Memory B cell (primary cell): ENCODE data around the gene DSCAM.

Experiments used
- ATAC-seq: fragments of 150-1000 bp; cut with Tn5 transposase; 2 replicates; pipeline ENCODE4 v1.10.0; 2021; ENCODE audit warnings: low read depth, mild to moderate bottlenecking, moderate library complexity
- DNase-seq, 2 donors: peaks; one replicate each; pipeline ENCODE4 v3.0.0; 2022; ENCODE audit warnings: low spot score in 2 of 2
- H3K27ac Mint-ChIP-seq: one replicate; pipeline ENCODE4 v1.8.0; 2022; ENCODE audit warnings: mild to moderate bottlenecking, moderate library complexity, mixed read lengths
- H3K27me3 Mint-ChIP-seq: one replicate; pipeline ENCODE4 v1.8.0; 2022; ENCODE audit warnings: mixed read lengths
- H3K36me3 Mint-ChIP-seq: one replicate; pipeline ENCODE4 v1.8.0; 2022; ENCODE audit warnings: mild to moderate bottlenecking, mixed read lengths
- H3K4me1 Mint-ChIP-seq: one replicate; pipeline ENCODE4 v1.8.0; 2022; ENCODE audit warnings: mixed read lengths
- H3K4me3 Mint-ChIP-seq: one replicate; pipeline ENCODE4 v1.8.0; 2022; ENCODE audit warnings: mild to moderate bottlenecking, moderate library complexity, mixed read lengths
- H3K9me3 Mint-ChIP-seq: one replicate; pipeline ENCODE4 v1.8.0; 2022; ENCODE audit warnings: mixed read lengths

DSCAM gene

GRCh38 chr21:40730426-40730800 is 116.5 kb downstream of the DSCAM start:
- H3K36me3 Mint-ChIP-seq = no peaks in the 10 kb centered on the region
- H3K4me1 Mint-ChIP-seq = no peaks in the 10 kb centered on the region
- H3K27ac Mint-ChIP-seq = no peak overlapping the region
- no peaks in the 10 kb centered on the region for H3K9me3 Mint-ChIP-seq
- no peak overlapping the region for H3K4me3 Mint-ChIP-seq
- H3K27me3 Mint-ChIP-seq = peaks cover 1% of the 10 kb centered on the region
- DNase-seq = no peak
- ATAC-seq = no peak

- Mint-ChIP-seq H3K4me3 (no peak overlapping the region), H3K36me3 (no peaks in the 10 kb centered on the region), H3K4me1 (no peaks in the 10 kb centered on the region), H3K27me3 (peaks cover 1% of the 10 kb centered on the region), H3K27ac (no peak overlapping the region), H3K9me3 (peaks cover 2% of the 10 kb centered on the region)
- DNase-seq (no peak), ATAC-seq (no peak)
These were observed 117.1 kb downstream of the DSCAM start for GRCh38 chr21:40729761-40730425.

- Mint-ChIP-seq H3K27me3 (peaks cover 1% of the 10 kb centered on the region), H3K4me3 (no peak overlapping the region), H3K9me3 (peaks cover 14% of the 10 kb centered on the region), H3K27ac (no peak overlapping the region), H3K4me1 (no peaks in the 10 kb centered on the region), H3K36me3 (no peaks in the 10 kb centered on the region)
- DNase-seq = no peak
- ATAC-seq = no peak
These were observed 123.0 kb downstream of the DSCAM start for GRCh38 chr21:40723966-40724365.

- Mint-ChIP-seq H3K27me3 (peaks cover 1% of the 10 kb centered on the region), H3K9me3 (peaks cover 15% of the 10 kb centered on the region), H3K4me1 (no peaks in the 10 kb centered on the region), H3K4me3 (no peak overlapping the region), H3K36me3 (no peaks in the 10 kb centered on the region), H3K27ac (no peak overlapping the region)
- ATAC-seq (no peak), DNase-seq (no peak)
These were observed 123.6 kb downstream of the DSCAM start for GRCh38 chr21:40723317-40723716.

GRCh38 chr21:40719615-40720014 is 127.3 kb downstream of the DSCAM start:
- no peak for ATAC-seq
- H3K27me3 Mint-ChIP-seq = no peaks in the 10 kb centered on the region
- H3K4me3 Mint-ChIP-seq = no peak overlapping the region
- no peak for DNase-seq
- peaks cover 18% of the 10 kb centered on the region for H3K9me3 Mint-ChIP-seq
- H3K27ac Mint-ChIP-seq = no peak overlapping the region
- no peaks in the 10 kb centered on the region for H3K36me3 Mint-ChIP-seq
- H3K4me1 Mint-ChIP-seq = no peaks in the 10 kb centered on the region

- no peak overlapping the region for H3K4me3 Mint-ChIP-seq
These were observed 129.9 kb downstream of the DSCAM start for GRCh38 chr21:40717028-40717427.

GRCh38 chr21:40714536-40714935 is 132.4 kb downstream of the DSCAM start:
- no peak overlapping the region for H3K27ac Mint-ChIP-seq
- no peaks in the 10 kb centered on the region for H3K27me3 Mint-ChIP-seq
- H3K4me1 Mint-ChIP-seq = no peaks in the 10 kb centered on the region
- no peak overlapping the region for H3K4me3 Mint-ChIP-seq
- no peaks in the 10 kb centered on the region for H3K36me3 Mint-ChIP-seq
- ATAC-seq = no peak
- DNase-seq = no peak
- H3K9me3 Mint-ChIP-seq = peaks cover 6% of the 10 kb centered on the region

More at GRCh38 chr21:40717028-40717427, 129.9 kb downstream of the DSCAM start:
- Mint-ChIP-seq H3K27ac (no peak overlapping the region), H3K4me1 (no peaks in the 10 kb centered on the region), H3K9me3 (peaks cover 15% of the 10 kb centered on the region), H3K36me3 (no peaks in the 10 kb centered on the region), H3K27me3 (no peaks in the 10 kb centered on the region)
- ATAC-seq = no peak
- DNase-seq = no peak

GRCh38 chr21:40707656-40708244 is 139.2 kb downstream of the DSCAM start:
- Mint-ChIP-seq H3K27me3 (peaks cover 1% of the 10 kb centered on the region), H3K4me3 (no peak overlapping the region)
- no peak for ATAC-seq

GRCh38 chr21:40706806-40707655 is 139.9 kb downstream of the DSCAM start:
- DNase-seq (no peak), ATAC-seq (no peak)
- H3K27ac Mint-ChIP-seq = no peak overlapping the region
- peaks cover 3% of the 10 kb centered on the region for H3K9me3 Mint-ChIP-seq
- H3K36me3 Mint-ChIP-seq = no peaks in the 10 kb centered on the region
- peaks cover 1% of the 10 kb centered on the region for H3K27me3 Mint-ChIP-seq
- H3K4me3 Mint-ChIP-seq = no peak overlapping the region
- no peaks in the 10 kb centered on the region for H3K4me1 Mint-ChIP-seq

More at GRCh38 chr21:40707656-40708244, 139.2 kb downstream of the DSCAM start:
- peaks cover 3% of the 10 kb centered on the region for H3K9me3 Mint-ChIP-seq
- DNase-seq = no peak
- H3K4me1 Mint-ChIP-seq = no peaks in the 10 kb centered on the region
- no peak overlapping the region for H3K27ac Mint-ChIP-seq
- no peaks in the 10 kb centered on the region for H3K36me3 Mint-ChIP-seq

GRCh38 chr21:40706176-40706575 is 140.8 kb downstream of the DSCAM start:
- DNase-seq (no peak), ATAC-seq (no peak)
- Mint-ChIP-seq H3K36me3 (no peaks in the 10 kb centered on the region), H3K4me3 (no peak overlapping the region), H3K27me3 (peaks cover 1% of the 10 kb centered on the region), H3K9me3 (peaks cover 3% of the 10 kb centered on the region), H3K27ac (no peak overlapping the region), H3K4me1 (no peaks in the 10 kb centered on the region)

- ATAC-seq = no peak
These were observed 142.8 kb downstream of the DSCAM start for GRCh38 chr21:40704141-40704540.

GRCh38 chr21:40699366-40699765 is 147.6 kb downstream of the DSCAM start:
- Mint-ChIP-seq H3K27me3 (no peaks in the 10 kb centered on the region), H3K9me3 (peaks cover 4% of the 10 kb centered on the region), H3K36me3 (no peaks in the 10 kb centered on the region), H3K4me3 (no peak overlapping the region), H3K27ac (no peak overlapping the region), H3K4me1 (no peaks in the 10 kb centered on the region)
- DNase-seq (no peak), ATAC-seq (no peak)

More at GRCh38 chr21:40704141-40704540, 142.8 kb downstream of the DSCAM start:
- Mint-ChIP-seq H3K4me3 (no peak overlapping the region), H3K27me3 (peaks cover 1% of the 10 kb centered on the region), H3K36me3 (no peaks in the 10 kb centered on the region), H3K27ac (no peak overlapping the region), H3K4me1 (no peaks in the 10 kb centered on the region), H3K9me3 (peaks cover 4% of the 10 kb centered on the region)
- no peak for DNase-seq

- peaks cover 2% of the 10 kb centered on the region for H3K9me3 Mint-ChIP-seq
- H3K36me3 Mint-ChIP-seq = no peaks in the 10 kb centered on the region
- no peak overlapping the region for H3K4me3 Mint-ChIP-seq
- no peaks in the 10 kb centered on the region for H3K27me3 Mint-ChIP-seq
- ATAC-seq (no peak), DNase-seq (no peak)
- no peak overlapping the region for H3K27ac Mint-ChIP-seq
- no peaks in the 10 kb centered on the region for H3K4me1 Mint-ChIP-seq
These were observed 150.7 kb downstream of the DSCAM start for GRCh38 chr21:40696246-40696645.

- no peak for ATAC-seq
- Mint-ChIP-seq H3K36me3 (no peaks in the 10 kb centered on the region), H3K27me3 (peaks cover 2% of the 10 kb centered on the region), H3K4me1 (no peaks in the 10 kb centered on the region), H3K27ac (no peak overlapping the region), H3K4me3 (no peak overlapping the region), H3K9me3 (peaks cover 2% of the 10 kb centered on the region)
- DNase-seq = no peak
These were observed 157.1 kb downstream of the DSCAM start for GRCh38 chr21:40689840-40690360.
